GM12891 (cell line): ENCODE data around the gene FOXF1.

Experiments used
- PAX5 ChIP-seq: IDR thresholded peaks from 2 replicates; pipeline ENCODE4 v1.6.1; 2011; ENCODE audit warnings: low read length, moderate library complexity, mild to moderate bottlenecking; ENCODE audit not compliant: insufficient read depth, severe bottlenecking
- POLR2A ChIP-seq: IDR thresholded peaks from 2 replicates; pipeline ENCODE4 v1.6.1; 2011; ENCODE audit warnings: low read depth, low read length, control low read depth
- POLR2AphosphoS5 ChIP-seq: IDR thresholded peaks from 2 replicates; pipeline ENCODE4 v1.6.1; 2011; ENCODE audit warnings: low read depth, low read length, control low read depth
- POU2F2 ChIP-seq: IDR thresholded peaks from 2 replicates; pipeline ENCODE4 v1.6.1; 2011; ENCODE audit warnings: low read depth, mild to moderate bottlenecking, control low read depth, low read length, moderate library complexity
- SPI1 ChIP-seq: IDR thresholded peaks from 2 replicates; pipeline ENCODE4 v1.6.1; 2011; ENCODE audit warnings: low read depth, low read length, control low read depth
- TAF1 ChIP-seq: IDR thresholded peaks from 2 replicates; pipeline ENCODE4 v1.6.1; 2011; ENCODE audit warnings: low read depth, low read length, control low read depth

DNA sequence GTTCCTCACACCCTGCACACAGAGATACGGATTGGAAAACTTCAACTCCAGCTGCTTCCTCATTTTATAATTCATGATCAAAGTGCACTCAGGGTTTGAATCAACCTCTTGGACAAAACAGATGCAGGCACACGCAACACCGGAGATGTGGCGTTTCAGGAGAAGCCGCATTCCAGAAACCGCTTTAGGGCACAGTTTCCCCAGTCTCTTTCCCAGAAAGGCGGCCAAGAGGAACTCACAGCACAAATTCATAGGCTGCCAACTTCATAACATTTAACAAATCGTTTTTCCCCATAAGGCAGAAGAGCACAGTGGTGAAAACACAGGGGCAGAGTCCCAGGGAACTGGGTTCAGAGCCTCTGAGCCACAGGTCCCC is 36.3 kb downstream of the FOXF1 start:
- TF ChIP-seq POLR2A (no peak), POLR2AphosphoS5 (no peak), TAF1 (no peak), SPI1 (no peak), PAX5 (no peak), POU2F2 (no peak)
